Endothelial cell of umbilical vein (primary cell): Measurements from ENCODE around the gene NLRP3.

Source experiments
- FOS ChIP-seq: IDR thresholded peaks from 2 replicates; pipeline ENCODE4 v1.6.1; 2011; ENCODE audit warnings: mild to moderate bottlenecking, low read length, moderate library complexity, borderline replicate concordance; ENCODE audit not compliant: insufficient read depth
- POLR2A ChIP-seq: IDR thresholded peaks from 2 replicates; pipeline ENCODE4 v1.6.1; 2012; ENCODE audit warnings: low read depth, mild to moderate bottlenecking, control low read depth, low read length

DNA sequence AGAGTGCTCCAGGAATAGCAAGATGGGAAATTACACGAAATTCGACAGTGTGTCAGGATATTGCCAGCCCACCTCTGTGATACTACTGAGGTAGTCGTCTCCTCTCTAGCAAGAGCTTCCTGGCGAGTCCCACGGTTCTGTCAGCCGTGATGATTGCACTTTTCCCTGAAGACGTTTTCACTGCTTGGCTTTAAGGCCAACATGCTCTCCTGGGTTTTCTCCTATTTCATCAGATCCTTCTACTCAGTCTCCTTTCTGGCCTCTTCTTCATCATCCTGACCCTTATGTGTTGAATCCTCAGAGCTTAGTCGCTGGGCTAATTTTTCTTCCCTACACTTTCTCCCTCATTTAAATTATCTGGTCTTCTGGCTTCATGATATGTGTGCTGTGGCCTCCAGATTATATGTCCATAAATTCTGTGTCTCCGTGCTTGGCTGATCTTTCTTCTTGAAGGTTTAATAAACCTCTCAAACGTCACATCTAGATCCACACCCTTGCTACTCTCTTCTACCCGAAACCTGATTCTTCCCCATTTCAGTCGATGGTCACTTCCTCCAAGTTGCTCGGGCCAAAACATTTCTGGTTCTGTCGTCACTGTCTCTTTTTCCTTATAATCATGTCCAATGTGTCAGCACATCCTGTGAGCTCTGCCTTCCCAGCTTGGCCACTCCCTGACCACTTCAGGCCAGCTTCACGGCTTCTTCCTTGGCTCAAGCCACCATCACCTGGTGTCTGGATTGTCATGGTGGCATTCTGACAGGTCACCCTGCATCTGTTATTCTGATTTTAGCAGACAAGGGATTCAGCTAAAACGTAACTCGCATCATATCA is 29.8 kb downstream of the NLRP3 start:
- TF ChIP-seq FOS (no peak), POLR2A (no peak)
